Mesenchymal stem cell (in vitro differentiated cells and primary cell): ENCODE results near the gene MRC2.

ENCODE experiments used
- DNase-seq: peaks from one replicate; pipeline ENCODE4 v3.0.0-alpha.2; 2013
- H2AFZ ChIP-seq: one replicate; pipeline ENCODE4 v1.6.1; 2013; ENCODE audit warnings: low read depth, mild to moderate bottlenecking, control low read depth, inconsistent platforms, low read length, moderate library complexity
- H2AK5ac ChIP-seq: 2 replicates; pipeline ENCODE4 v1.6.1; 2013; ENCODE audit warnings: low read length, moderate library complexity, mild to moderate bottlenecking, inconsistent platforms; ENCODE audit not compliant: severe bottlenecking
- H2BK120ac ChIP-seq: one replicate; pipeline ENCODE4 v1.6.1; 2013; ENCODE audit warnings: low read depth, mild to moderate bottlenecking, inconsistent platforms, low read length, moderate library complexity
- H2BK12ac ChIP-seq, 2 experiments: one replicate each; pipeline ENCODE4 v1.6.1; 2013; ENCODE audit warnings: inconsistent platforms in 2 of 2, low read length in 2 of 2, mild to moderate bottlenecking in 2 of 2, moderate library complexity in 2 of 2, control low read depth in 1 of 2
- H2BK15ac ChIP-seq: one replicate; pipeline ENCODE4 v1.6.1; 2013; ENCODE audit warnings: mild to moderate bottlenecking, low read depth, inconsistent platforms; ENCODE audit not compliant: poor library complexity, severe bottlenecking
- H2BK5ac ChIP-seq: 2 replicates; pipeline ENCODE4 v1.6.1; 2013; ENCODE audit warnings: low read depth, mild to moderate bottlenecking, low read length, control low read depth, inconsistent platforms; ENCODE audit not compliant: poor library complexity, severe bottlenecking
- H3K14ac ChIP-seq, 2 experiments: one replicate each; pipeline ENCODE4 v1.6.1; 2013; ENCODE audit warnings: inconsistent platforms in 2 of 2, low read length in 2 of 2, control low read depth in 1 of 2, mild to moderate bottlenecking in 1 of 2, moderate library complexity in 1 of 2
- H3K18ac ChIP-seq, 2 experiments: one replicate each; pipeline ENCODE4 v1.6.1; 2013; ENCODE audit warnings: inconsistent platforms in 2 of 2, low read length in 2 of 2, control low read depth in 1 of 2, low read depth in 1 of 2, mild to moderate bottlenecking in 1 of 2
- H3K23ac ChIP-seq, 2 experiments: one replicate each; pipeline ENCODE4 v1.6.1; 2013; ENCODE audit warnings: inconsistent platforms in 2 of 2, low read length in 2 of 2, mild to moderate bottlenecking in 2 of 2, moderate library complexity in 2 of 2, control low read depth in 1 of 2
- H3K27ac ChIP-seq: 2 replicates; pipeline ENCODE4 v1.5.1; 2013; ENCODE audit warnings: mild to moderate bottlenecking, moderate library complexity, low read length, control low read depth, inconsistent platforms; ENCODE audit not compliant: poor library complexity, severe bottlenecking
- H3K27me3 ChIP-seq, 2 experiments: 2 replicates each; pipeline versions ENCODE4 v1.6.1 to v1.7.0; 2013; ENCODE audit warnings: low read length in 2 of 2, mild to moderate bottlenecking in 2 of 2, moderate library complexity in 2 of 2, control low read depth in 1 of 2, inconsistent platforms in 1 of 2; ENCODE audit not compliant: control insufficient read depth in 1 of 2, insufficient read depth in 1 of 2
- H3K36me3 ChIP-seq, 2 experiments: 2 replicates each; pipeline versions ENCODE4 v1.6.1 to v1.7.0; 2013; ENCODE audit warnings: low read length in 2 of 2, control low read depth in 1 of 2, inconsistent platforms in 1 of 2, low read depth in 1 of 2, mild to moderate bottlenecking in 1 of 2; ENCODE audit not compliant: insufficient read depth in 2 of 2, control insufficient read depth in 1 of 2
- H3K4ac ChIP-seq, 2 experiments: one replicate each; pipeline ENCODE4 v1.6.1; 2013; ENCODE audit warnings: inconsistent platforms in 2 of 2, low read length in 2 of 2, mild to moderate bottlenecking in 2 of 2, moderate library complexity in 2 of 2, control low read depth in 1 of 2, low read depth in 1 of 2
- H3K4me1 ChIP-seq: 2 replicates; pipeline ENCODE4 v1.6.1; 2013; ENCODE audit warnings: low read depth, low read length, control low read depth; ENCODE audit not compliant: control insufficient read depth, insufficient read depth
- H3K4me2 ChIP-seq: 2 replicates; pipeline ENCODE4 v1.6.1; 2013; ENCODE audit warnings: low read length, mild to moderate bottlenecking, inconsistent platforms; ENCODE audit not compliant: poor library complexity, severe bottlenecking
- H3K4me3 ChIP-seq, 2 experiments: 2 replicates each; pipeline versions ENCODE4 v1.5.1 to v1.7.0; 2013; ENCODE audit warnings: low read length in 2 of 2, mild to moderate bottlenecking in 2 of 2, control low read depth in 1 of 2, low read depth in 1 of 2; ENCODE audit not compliant: insufficient read depth in 1 of 2
- H3K79me1 ChIP-seq: replicated peaks from 2 replicates; pipeline ENCODE4 v1.6.1; 2013; ENCODE audit warnings: mild to moderate bottlenecking, control low read depth, low read length, inconsistent platforms; ENCODE audit not compliant: poor library complexity, severe bottlenecking
- H3K9ac ChIP-seq: 2 replicates; pipeline ENCODE4 v1.7.0; 2013; ENCODE audit warnings: mild to moderate bottlenecking, low read length, moderate library complexity
- H3K9me3 ChIP-seq: 2 replicates; pipeline ENCODE4 v1.7.0; 2013; ENCODE audit warnings: mild to moderate bottlenecking, low read length; ENCODE audit not compliant: control insufficient read depth
- H4K8ac ChIP-seq: one replicate; pipeline ENCODE4 v1.6.1; 2013; ENCODE audit warnings: inconsistent platforms, mild to moderate bottlenecking, low read length, moderate library complexity
- H4K91ac ChIP-seq: one replicate; pipeline ENCODE4 v1.6.1; 2013; ENCODE audit warnings: mild to moderate bottlenecking, low read length, inconsistent platforms
- WGBS: methylation state at CpG from one replicate; pipeline ENCODE4 v1.1.7; 2013; ENCODE audit warnings: mixed read lengths; 5-methylcytosine and 5-hydroxymethylcytosine counted together

The MRC2 gene

DNA sequence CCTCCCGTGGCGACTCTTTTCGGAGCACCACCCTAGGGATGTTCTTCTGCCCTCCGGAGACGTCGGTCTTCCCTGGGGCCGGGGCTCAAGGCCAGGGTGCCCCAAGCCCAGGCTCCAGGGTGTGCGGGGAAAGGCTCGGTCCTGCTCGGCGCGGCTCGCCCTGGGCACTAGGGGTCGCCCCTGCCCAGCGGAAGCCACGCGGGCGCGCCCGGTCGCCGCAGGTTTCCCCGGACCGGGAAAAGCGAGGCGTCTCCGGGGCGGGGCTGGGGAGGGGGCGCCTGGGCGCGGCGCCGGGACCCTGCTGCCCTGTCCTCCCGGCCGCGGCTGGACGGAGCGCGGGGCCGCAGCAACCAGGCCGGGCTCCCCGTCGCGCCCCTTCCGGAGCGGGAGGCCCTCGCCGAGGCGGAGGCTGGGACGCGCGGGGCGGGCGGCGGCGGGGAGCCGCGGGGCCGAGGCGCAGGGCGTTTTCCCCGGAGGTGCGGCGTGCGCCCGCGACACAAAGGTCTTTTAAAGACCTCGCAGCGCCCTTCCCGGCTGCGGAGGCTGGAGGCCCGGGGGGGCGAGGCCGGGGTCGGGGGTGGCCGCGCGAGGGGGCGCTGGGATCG is 76.4 kb downstream of the MRC2 start:
- peak overlapping the region; percentile 41 to 71 for H3K4ac ChIP-seq
- no peaks in the 10 kb centered on the region for H3K36me3 ChIP-seq
- H2BK120ac ChIP-seq = peak overlapping the region; percentile 100
- H4K8ac ChIP-seq = peak overlapping the region; percentile 59
- H3K27me3 ChIP-seq = no peaks in the 10 kb centered on the region
- H3K14ac ChIP-seq = no peak overlapping the region
- no peak overlapping the region for H2AFZ ChIP-seq
- H3K27ac ChIP-seq = no peak overlapping the region
- peak overlapping the region; percentile 91 for H2BK15ac ChIP-seq
- WGBS = 1% methylated on average over 77 of the region's 80 CpGs
- H2AK5ac ChIP-seq = no peak overlapping the region
- DNase-seq = peak; percentile 60
- peak overlapping the region; percentile 84 for H3K9ac ChIP-seq
- peak overlapping the region; percentile 71 for H4K91ac ChIP-seq
- peaks cover 22% of the 10 kb centered on the region for H3K4me1 ChIP-seq
- peak overlapping the region; percentile 89 for H3K4me2 ChIP-seq
- peaks cover 12% of the 10 kb centered on the region for H3K9me3 ChIP-seq
- peak overlapping the region in 1 of 2 experiments; percentile 6 for H2BK12ac ChIP-seq
- peak overlapping the region; percentile 58 for H2BK5ac ChIP-seq
- peak overlapping the region; percentile 77 to 89 for H3K18ac ChIP-seq
- peaks cover 20% of the 10 kb centered on the region for H3K79me1 ChIP-seq
- H3K23ac ChIP-seq = peak overlapping the region in 1 of 2 experiments; percentile 85
- peak overlapping the region; percentile 82 to 85 for H3K4me3 ChIP-seq

DNA sequence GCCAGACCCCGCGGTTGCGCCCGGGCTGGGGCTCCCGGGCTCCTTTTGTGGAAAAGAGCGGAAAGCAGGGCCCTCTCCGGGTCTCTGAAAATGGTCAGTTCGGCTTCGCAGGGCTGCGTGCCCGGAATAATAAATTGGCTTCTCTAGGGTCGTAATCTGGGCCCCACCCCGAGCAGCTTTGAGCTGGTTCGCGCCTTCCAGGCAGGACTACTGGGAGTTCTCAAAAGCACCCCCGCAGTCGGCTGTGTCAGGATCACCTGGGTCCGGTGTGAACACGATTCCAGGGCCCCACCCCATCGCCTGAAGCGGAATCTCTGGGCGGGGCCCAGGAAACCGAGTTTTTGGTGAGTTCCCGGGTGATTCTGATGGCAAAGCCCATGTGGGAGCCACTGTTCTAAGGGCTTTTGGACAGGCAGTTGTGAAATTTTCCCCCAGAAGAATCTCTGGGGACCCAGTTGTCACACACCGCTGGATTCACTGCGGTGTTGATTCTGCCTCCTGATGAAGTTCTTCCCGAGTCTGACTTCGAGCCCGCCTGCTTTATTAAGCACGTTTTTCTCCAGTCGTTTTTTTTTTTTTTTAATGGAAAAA is 77.0 kb downstream of the MRC2 start:
- Histone ChIP-seq H3K23ac (peak overlapping the region in 1 of 2 experiments; percentile 85), H3K4ac (peak overlapping the region in 1 of 2 experiments; percentile 56), H3K4me3 (peak overlapping the region; percentile 82 to 85), H3K36me3 (no peaks in the 10 kb centered on the region), H3K14ac (no peak overlapping the region), H2BK15ac (peak overlapping the region; percentile 91), H3K4me1 (peaks cover 22% of the 10 kb centered on the region), H3K27ac (peak overlapping the region; percentile 45), H3K18ac (peak overlapping the region; percentile 77 to 89), H2AK5ac (peak overlapping the region; percentile 89), H3K27me3 (no peaks in the 10 kb centered on the region), H2BK12ac (peak overlapping the region in 1 of 2 experiments; percentile 12), H3K4me2 (peak overlapping the region; percentile 89), H3K79me1 (peaks cover 20% of the 10 kb centered on the region), H4K91ac (peak overlapping the region; percentile 46), H2AFZ (peak overlapping the region; percentile 36), H2BK5ac (peak overlapping the region; percentile 58), H4K8ac (peak overlapping the region; percentile 79), H2BK120ac (peak overlapping the region; percentile 100), H3K9ac (peak overlapping the region; percentile 84), H3K9me3 (peaks cover 15% of the 10 kb centered on the region)
- WGBS = 2% methylated on average over 31 of the region's 31 CpGs
- peak; percentile 34 for DNase-seq

DNA sequence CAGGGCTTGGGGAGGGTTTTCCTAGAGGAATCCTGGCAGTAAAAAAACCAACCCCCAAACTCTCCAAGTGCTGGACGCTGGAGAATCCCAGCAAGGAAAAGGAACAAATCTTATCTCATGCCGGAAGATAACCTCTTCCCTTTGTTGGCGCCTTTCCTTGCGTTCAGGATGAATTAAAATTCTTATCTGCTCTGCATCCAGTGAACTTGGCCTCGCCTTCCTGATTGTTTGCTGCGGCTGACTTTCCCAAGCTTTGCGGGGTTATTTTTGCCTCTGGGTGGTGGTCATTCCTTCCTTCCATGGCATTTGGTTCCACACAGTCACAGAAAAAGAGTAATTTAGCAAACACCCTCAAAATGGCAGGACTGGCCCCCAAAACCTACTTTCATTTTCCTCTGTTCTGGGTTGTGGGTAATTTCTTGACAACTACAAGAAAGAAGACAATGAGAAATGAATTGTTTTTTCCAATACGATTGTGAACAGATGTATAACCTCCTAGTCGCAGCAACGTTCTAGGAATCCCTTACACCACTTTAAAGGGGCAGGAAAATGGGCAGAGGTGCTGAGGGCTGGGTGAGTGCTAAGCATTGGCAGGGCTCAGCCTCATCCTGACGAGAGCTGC is 77.8 kb downstream of the MRC2 start:
- peak overlapping the region; percentile 100 for H2BK120ac ChIP-seq
- 20% methylated on average over 11 of the region's 11 CpGs for WGBS
- no peak overlapping the region for H3K23ac ChIP-seq
- peak overlapping the region; percentile 89 for H4K8ac ChIP-seq
- H3K9ac ChIP-seq = peak overlapping the region; percentile 84
- peak overlapping the region; percentile 6 for H2AFZ ChIP-seq
- H3K9me3 ChIP-seq = peaks cover 19% of the 10 kb centered on the region
- H3K14ac ChIP-seq = no peak overlapping the region
- no peak overlapping the region for H2BK5ac ChIP-seq
- peak overlapping the region; percentile 89 for H3K4me2 ChIP-seq
- no peaks in the 10 kb centered on the region for H3K36me3 ChIP-seq
- H3K4ac ChIP-seq = peak overlapping the region in 1 of 2 experiments; percentile 44
- H3K18ac ChIP-seq = peak overlapping the region; percentile 24 to 38
- peak overlapping the region; percentile 35 for H3K27ac ChIP-seq
- H2BK12ac ChIP-seq = peak overlapping the region in 1 of 2 experiments; percentile 66
- H3K4me1 ChIP-seq = peaks cover 22% of the 10 kb centered on the region
- no peak overlapping the region for H2BK15ac ChIP-seq
- peaks cover 20% of the 10 kb centered on the region for H3K79me1 ChIP-seq
- H3K27me3 ChIP-seq = no peaks in the 10 kb centered on the region
- peak overlapping the region; percentile 89 for H2AK5ac ChIP-seq
- DNase-seq = peak; percentile 29
- peak overlapping the region in 1 of 2 experiments; percentile 82 for H3K4me3 ChIP-seq
- H4K91ac ChIP-seq = no peak overlapping the region
